AG10803 (cell line): ENCODE results near the gene XRCC4.

Experiments used
- DNase-seq: peaks from one replicate; pipeline ENCODE4 v3.0.0; 2010; ENCODE audit warnings: low read depth
- H3K4me3 ChIP-seq: 2 replicates; pipeline ENCODE4 v1.5.1; 2011; ENCODE audit warnings: mild to moderate bottlenecking, low read length, control low read depth
- TF ChIP-seq, protein P1 (sequence below): conservative IDR thresholded peaks from 2 replicates; pipeline ENCODE4 v1.5.1; 2011; ENCODE audit warnings: mild to moderate bottlenecking, low read length, control low read depth, inconsistent platforms

XRCC4 gene

DNA sequence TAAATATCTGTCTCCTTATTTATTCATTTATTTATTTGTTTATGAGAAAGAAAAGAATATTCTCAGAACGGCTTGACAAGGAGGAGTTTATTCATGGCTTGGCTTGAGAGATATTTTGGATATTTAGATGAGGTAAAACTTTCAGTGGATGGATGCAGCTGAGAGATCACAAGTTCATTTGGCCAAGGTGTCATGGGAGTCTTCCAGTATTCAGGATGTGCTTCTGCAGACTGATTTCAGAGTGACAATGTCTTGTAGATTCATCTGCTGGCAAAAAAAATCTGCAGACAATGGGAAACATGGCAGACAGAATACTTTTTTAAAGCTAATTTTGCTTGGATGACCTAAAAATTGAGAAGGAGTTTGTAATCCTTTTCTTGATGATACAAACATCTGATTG, 38.5 kb downstream of the XRCC4 start:
- TF ChIP-seq, protein P1, sequence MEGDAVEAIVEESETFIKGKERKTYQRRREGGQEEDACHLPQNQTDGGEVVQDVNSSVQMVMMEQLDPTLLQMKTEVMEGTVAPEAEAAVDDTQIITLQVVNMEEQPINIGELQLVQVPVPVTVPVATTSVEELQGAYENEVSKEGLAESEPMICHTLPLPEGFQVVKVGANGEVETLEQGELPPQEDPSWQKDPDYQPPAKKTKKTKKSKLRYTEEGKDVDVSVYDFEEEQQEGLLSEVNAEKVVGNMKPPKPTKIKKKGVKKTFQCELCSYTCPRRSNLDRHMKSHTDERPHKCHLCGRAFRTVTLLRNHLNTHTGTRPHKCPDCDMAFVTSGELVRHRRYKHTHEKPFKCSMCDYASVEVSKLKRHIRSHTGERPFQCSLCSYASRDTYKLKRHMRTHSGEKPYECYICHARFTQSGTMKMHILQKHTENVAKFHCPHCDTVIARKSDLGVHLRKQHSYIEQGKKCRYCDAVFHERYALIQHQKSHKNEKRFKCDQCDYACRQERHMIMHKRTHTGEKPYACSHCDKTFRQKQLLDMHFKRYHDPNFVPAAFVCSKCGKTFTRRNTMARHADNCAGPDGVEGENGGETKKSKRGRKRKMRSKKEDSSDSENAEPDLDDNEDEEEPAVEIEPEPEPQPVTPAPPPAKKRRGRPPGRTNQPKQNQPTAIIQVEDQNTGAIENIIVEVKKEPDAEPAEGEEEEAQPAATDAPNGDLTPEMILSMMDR, result no peak
- DNase-seq, result no peak
- H3K4me3 ChIP-seq, result no peak overlapping the region

DNA sequence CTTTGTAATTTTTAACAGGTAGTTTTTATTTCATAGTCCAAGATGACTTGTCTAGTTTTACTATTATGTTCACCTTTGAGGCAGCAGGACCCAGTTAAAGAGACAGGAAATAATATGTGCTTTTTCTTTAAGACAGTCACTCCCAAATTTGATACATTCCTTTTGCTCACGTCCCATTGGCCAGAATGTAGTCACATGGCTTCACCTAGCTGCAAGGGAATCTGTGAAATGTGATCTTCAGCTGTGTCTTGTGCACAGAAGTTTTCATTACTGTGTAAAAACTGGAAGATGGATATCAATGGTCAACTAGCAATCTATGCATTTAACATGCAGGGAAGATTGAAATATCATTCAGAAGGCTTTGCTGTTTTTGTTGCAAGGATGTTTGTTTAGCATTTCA, 41.1 kb downstream of the XRCC4 start:
- DNase-seq, result no peak

DNA sequence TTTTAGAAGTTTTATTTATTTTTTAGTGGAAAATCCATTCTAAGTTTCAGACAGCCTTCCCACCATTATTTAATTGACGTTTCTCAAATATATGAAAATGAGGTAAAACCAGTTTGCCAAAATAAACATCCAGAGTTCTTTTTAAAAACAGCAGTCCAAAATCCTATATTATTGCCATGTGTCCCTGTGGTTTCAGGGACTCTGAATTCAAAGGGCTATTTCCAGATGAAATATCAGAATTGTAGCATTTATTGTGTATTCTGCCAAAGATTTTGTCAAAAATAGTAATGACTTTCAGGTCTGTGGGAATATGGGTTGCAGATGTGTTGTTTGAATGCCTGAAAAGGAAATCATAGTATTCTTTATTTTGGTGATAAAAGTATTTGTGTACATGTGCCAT, 41.6 kb downstream of the XRCC4 start:
- TF ChIP-seq, protein P1, result no peak
- no peak overlapping the region for H3K4me3 ChIP-seq
- DNase-seq, result no peak

More for the DNA sequence above, 41.1 kb downstream of the XRCC4 start:
- no peak overlapping the region for H3K4me3 ChIP-seq
- TF ChIP-seq, protein P1, result no peak

DNA sequence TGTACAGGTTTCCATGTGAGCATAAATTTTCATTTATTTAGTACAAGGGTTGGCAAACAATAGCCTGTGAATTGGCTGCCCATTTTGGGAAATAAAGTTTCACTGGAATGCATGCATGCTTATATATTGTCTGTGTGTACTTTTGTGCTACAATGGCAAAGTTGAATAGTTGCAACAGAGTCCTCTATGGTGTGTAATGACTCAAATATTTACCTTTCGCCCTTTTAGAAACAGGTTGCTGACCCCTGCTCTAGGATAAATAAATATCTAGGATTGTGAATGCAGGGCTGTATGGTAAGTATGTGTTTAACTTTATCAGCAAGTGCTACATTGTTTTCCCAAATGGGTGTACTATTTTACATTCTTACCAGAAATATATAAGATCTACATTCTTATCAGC, 47.2 kb downstream of the XRCC4 start:
- no peak for DNase-seq
- TF ChIP-seq, protein P1, result no peak
- no peak overlapping the region for H3K4me3 ChIP-seq

DNA sequence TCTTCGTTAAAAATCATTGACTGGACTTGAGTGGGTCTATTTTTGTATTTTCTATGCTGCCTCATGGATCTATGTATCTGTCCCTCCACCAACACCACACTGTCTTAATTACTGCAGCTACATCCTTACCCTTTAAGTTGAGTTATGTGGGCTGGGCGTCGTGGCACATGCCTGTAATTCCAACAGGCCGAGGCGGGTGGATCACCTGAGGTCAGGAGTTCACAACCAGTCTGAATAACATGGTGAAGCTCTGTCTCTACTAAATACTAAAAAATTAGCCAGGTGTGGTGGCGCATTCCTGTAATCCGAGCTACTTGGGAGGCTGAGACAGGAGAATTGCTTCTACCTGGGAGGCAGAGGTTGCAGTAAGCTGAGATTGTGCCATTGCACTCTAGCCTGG, 48.2 kb downstream of the XRCC4 start:
- DNase-seq, result no peak
- TF ChIP-seq, protein P1, result no peak
- H3K4me3 ChIP-seq, result no peak overlapping the region

DNA sequence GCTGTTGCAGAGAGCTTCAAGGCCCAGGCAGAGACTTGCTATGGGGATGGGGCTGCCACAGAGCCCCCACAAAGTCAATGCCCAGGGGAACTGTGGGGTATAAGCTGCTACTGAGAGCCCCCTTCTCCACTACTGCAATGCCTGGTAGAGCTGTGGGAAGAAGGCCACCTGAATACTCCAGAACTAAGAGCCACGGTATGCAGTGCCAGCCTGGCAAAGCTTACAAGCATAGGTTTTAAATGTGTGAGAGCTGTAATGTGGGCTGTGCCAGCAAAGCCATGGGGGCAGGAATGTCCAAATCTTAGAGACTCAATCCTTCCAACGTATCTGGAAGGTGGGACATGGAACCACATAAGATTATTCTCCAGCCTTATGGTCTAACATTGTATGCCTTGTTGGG, 49.2 kb downstream of the XRCC4 start:
- DNase-seq, result no peak
- TF ChIP-seq, protein P1, result no peak
- H3K4me3 ChIP-seq, result no peak overlapping the region

DNA sequence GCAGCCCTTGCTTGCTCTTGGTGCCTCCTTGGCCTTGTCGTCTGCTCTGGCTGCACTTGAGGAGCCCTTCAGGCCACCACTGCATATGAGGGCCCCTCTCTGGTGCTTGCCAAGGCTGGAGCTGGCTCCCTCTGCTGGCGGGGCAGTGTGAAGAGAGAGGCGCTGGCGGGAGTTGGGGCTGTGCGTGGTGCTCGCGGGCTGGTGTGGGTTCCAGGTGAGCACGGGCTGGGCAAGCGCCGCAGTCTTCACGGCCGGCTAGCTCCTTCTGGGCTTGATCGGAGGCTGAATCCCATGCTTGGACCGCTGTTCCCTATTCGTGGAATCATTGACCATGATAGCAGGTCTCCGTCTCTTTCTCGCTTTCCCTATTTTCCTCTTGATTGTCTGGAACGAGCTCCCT, 56.5 kb downstream of the XRCC4 start:
- no peak for DNase-seq
- no peak overlapping the region for H3K4me3 ChIP-seq
- TF ChIP-seq, protein P1, result no peak
